ENCODE results near the gene MME. TPM values are rescaled to one million over a fixed set of nuclear protein-coding genes. Genes with fewer than 3 reads are reported as not detected.

Gene MME
- polyA plus RNA-seq, 3 donors = 385 to 513 (median 398) TPM

DNA sequence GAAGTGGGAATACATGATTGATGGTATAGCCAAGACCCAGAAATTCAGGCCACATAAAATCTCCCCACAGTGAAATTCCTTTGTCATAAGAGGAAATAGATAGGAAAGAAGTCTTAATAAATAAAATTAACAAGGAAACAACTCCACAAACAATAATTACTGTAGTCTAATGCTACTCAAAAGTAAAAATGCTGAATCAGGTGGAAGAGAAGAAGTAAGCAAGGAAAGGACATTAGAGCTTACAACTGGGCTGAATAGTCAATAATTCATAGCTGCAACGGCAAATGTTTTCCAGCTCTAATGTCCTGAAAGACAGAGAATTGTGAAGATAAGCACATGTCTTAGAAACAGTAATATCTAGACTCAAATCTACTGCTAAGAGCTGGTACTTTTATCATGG is 149.0 kb downstream of the MME start:
- DNase-seq = no peak

DNA sequence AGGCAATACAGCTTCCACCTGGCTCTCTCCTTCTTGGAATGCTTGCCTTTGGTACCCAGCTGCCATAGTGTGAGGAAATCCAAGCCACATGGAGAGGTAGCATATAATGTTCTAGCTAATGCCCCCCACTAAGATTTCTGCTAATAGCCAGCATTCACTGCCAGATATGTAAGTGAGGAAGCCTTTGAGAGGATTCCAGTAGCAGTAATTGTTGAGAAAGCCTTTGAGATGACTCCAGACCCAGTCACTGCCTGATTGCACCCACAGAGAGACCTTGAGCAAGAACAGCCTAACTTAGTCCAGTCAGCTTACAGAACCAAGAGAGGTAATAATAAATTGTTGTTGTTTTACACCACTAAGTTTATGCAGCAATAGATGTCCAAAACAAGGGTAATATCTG is 150.3 kb downstream of the MME start:
- no peak for DNase-seq

DNA sequence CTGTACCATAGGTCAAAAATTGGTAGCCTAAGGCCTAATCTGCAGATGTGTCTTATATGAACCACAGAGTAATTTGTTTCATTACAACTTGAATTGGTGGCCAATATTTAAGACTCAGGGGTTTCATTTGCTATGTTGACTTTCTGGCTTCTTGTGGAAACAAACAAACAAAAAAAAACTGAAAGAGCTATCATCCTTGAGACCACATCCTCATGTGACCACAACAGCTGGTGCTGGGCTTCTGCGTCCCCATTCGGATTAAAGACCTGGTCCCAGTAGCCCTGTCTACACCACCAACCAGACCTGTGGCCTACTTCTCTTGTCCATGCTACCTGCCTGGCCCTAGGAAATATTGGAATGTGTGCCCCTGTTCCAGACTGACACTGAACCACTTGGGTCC is 151.7 kb downstream of the MME start:
- DNase-seq = no peak

DNA sequence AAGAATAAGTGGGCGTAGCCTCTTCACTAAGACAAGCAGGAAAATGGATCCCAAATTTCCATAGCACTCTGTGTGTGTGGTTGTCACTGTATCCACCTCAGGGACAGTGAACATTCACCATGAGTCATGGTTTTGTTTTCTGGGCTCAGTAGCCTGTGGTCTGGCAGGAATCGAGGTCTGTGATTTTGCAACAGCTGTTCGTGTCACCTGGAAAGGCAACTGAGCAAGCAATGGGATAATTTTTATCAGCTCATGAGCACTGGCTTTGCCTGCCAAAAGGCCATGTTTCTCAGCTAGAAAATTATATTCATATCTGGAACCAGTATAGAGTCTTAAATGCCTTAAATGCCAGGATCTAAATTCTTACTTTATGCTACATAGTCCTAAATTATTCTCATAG is 152.5 kb downstream of the MME start:
- DNase-seq = no peak

DNA sequence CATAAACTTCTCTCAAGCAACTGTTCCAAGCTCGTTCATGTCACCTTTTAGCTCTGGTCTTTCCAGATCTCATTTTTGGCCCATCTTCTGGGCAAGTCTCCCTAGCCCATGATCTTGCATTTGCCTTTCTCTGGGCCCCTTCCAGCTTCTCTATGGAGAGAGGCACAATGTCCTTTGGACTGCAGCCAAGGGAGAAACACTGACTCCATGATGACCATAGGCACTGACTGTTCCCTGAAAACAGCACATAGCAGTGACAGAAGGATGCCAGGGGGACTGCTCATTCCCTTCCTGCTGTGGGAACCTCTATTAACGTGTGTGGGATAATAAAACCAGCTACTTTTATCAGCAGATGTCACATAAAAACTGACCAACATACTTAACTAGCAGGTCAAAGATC is 153.1 kb downstream of the MME start:
- no peak for DNase-seq

Other genes starting within 250 kb of the MME start
- 1 to 10 TPM; 1.5 to 1.7 (median 1.6) TPM for gene STRIT1, start 213.4 kb downstream of the MME start, polyA plus RNA-seq (ENCODE audit: insufficient read length in 3 of 3)

Data from renal pelvis (tissue), 4 donors.